Embryonic facial prominence (tissue), 1 donor: ENCODE data around the gene C10orf88.

ENCODE experiments used
- DNase-seq: peaks from one replicate; pipeline ENCODE4 v3.0.0-alpha.2; 2016; ENCODE audit errors: extremely low spot score

C10orf88 gene

GRCh38 chr10:122953902-122954730 is at the start of gene C10orf88:
C10orf88 (minus strand) TSS chr10:122954227; CDS start chr10:122954178, 49 bp downstream.
- peak; percentile 99 for DNase-seq

GRCh38 chr10:123001370-123001769 is 47.3 kb upstream of the C10orf88 start:
- no peak for DNase-seq

GRCh38 chr10:123000155-123000554 is 46.1 kb upstream of the C10orf88 start:
- no peak for DNase-seq

GRCh38 chr10:122999347-122999746 is 45.3 kb upstream of the C10orf88 start:
- DNase-seq = no peak

- no peak for DNase-seq
Observed at GRCh38 chr10:122998934-122999333, 44.9 kb upstream of the C10orf88 start.

- DNase-seq = no peak
Observed at GRCh38 chr10:122998360-122998917, 44.4 kb upstream of the C10orf88 start.

- no peak for DNase-seq
Observed at GRCh38 chr10:122997864-122998263, 43.8 kb upstream of the C10orf88 start.

GRCh38 chr10:122995936-122996335 is 41.9 kb upstream of the C10orf88 start:
- no peak for DNase-seq

GRCh38 chr10:122993797-122994336 is 39.8 kb upstream of the C10orf88 start:
- no peak for DNase-seq

- no peak for DNase-seq
Observed at GRCh38 chr10:122992031-122992585, 38.1 kb upstream of the C10orf88 start.

- DNase-seq = no peak
Observed at GRCh38 chr10:122990278-122990677, 36.3 kb upstream of the C10orf88 start.

- no peak for DNase-seq
Observed at GRCh38 chr10:122988501-122988900, 34.5 kb upstream of the C10orf88 start.

- no peak for DNase-seq
Observed at GRCh38 chr10:122986335-122986734, 32.3 kb upstream of the C10orf88 start.

- DNase-seq = no peak
Observed at GRCh38 chr10:122984708-122985107, 30.7 kb upstream of the C10orf88 start.

GRCh38 chr10:122983898-122984297 is 29.9 kb upstream of the C10orf88 start:
- no peak for DNase-seq

GRCh38 chr10:122981066-122981464 is 27.0 kb upstream of the C10orf88 start:
- no peak for DNase-seq

- DNase-seq = peak; percentile 64
Observed at GRCh38 chr10:122980209-122981065, 26.4 kb upstream of the C10orf88 start, which contains the start of gene PSTK. PSTK (plus strand) TSS chr10:122980401; CDS start chr10:122980480, 79 bp downstream.

GRCh38 chr10:122974543-122975064 is 20.6 kb upstream of the C10orf88 start:
- no peak for DNase-seq

GRCh38 chr10:122974023-122974422 is 20.0 kb upstream of the C10orf88 start:
- no peak for DNase-seq

- no peak for DNase-seq
Observed at GRCh38 chr10:122968698-122969097, 14.7 kb upstream of the C10orf88 start.

GRCh38 chr10:122966879-122967278 is 12.9 kb upstream of the C10orf88 start:
- no peak for DNase-seq
